B cell (primary cell): ENCODE data around the gene WDR27. TPM values are rescaled to one million over a fixed set of nuclear protein-coding genes. Genes with fewer than 3 reads are reported as not detected.

Source experiments
- ATAC-seq: fragments of 200-7000 bp; cut with Tn5 transposase; one replicate; pipeline ENCODE4 v1.10.0; 2021; ENCODE audit warnings: low read depth, mild to moderate bottlenecking, moderate number of reproducible peaks, moderate library complexity
- CTCF ChIA-PET: fragments of 350-600 bp; sonication (Branson Sonifier 250); formaldehyde crosslinking; loops from one replicate; lab custom pipeline; 2021; ENCODE audit warnings: antibody characterized with exemption, inconsistent platforms; lab: Charles Lee
- POLR2A ChIA-PET: fragments of 350-600 bp; sonication (Branson Sonifier 250); formaldehyde crosslinking; loops from one replicate; lab custom pipeline; 2021; ENCODE audit warnings: antibody characterized with exemption; lab: Charles Lee
- DNase-seq: peaks from one replicate; pipeline ENCODE4 v3.0.0; 2013
- H2AFZ ChIP-seq: 2 replicates; pipeline ENCODE4 v1.6.1; 2012; ENCODE audit warnings: mild to moderate bottlenecking, low read depth, low read length; ENCODE audit not compliant: insufficient read depth, poor library complexity, severe bottlenecking
- H3K27ac ChIP-seq, 2 donors: 1 replicate in 1 of 2; 2 replicates in 1 of 2; pipeline ENCODE4 v1.5.1; 2012 to 2013; ENCODE audit warnings: low read length in 2 of 2, mild to moderate bottlenecking in 2 of 2, moderate library complexity in 1 of 2
- H3K27me3 ChIP-seq, 4 experiments: fragments of 200-600 bp in 1 of 4; sonication (generic) in 1 of 4; replicated peaks in 1 of 4; 1 replicate in 2 of 4; 2 replicates in 2 of 4; pipeline versions ENCODE4 v1.6.1 to v1.7.0; 2013 to 2016; ENCODE audit warnings: low read length in 3 of 4, mild to moderate bottlenecking in 2 of 4, mixed read lengths in 1 of 4, moderate library complexity in 1 of 4; ENCODE audit not compliant: insufficient read depth in 4 of 4, control insufficient read depth in 3 of 4; ENCODE audit errors: control extremely low read depth in 1 of 4
- H3K36me3 ChIP-seq, 2 experiments: replicated peaks in 1 of 2; 1 replicate in 1 of 2; 2 replicates in 1 of 2; pipeline versions ENCODE4 v1.6.1 to v1.7.1; 2013; ENCODE audit warnings: low read length in 1 of 2; ENCODE audit not compliant: insufficient read depth in 2 of 2, control insufficient read depth in 1 of 2; ENCODE audit errors: control extremely low read depth in 1 of 2, extremely low read depth in 1 of 2
- H3K4me1 ChIP-seq, 2 donors: fragments of 200-600 bp in 1 of 2; sonication (generic) in 1 of 2; 1 replicate in 1 of 2; 2 replicates in 1 of 2; pipeline versions ENCODE4 v1.5.1 to v1.6.1; 2013 to 2017; ENCODE audit warnings: low read length in 2 of 2; ENCODE audit not compliant: control insufficient read depth in 2 of 2, insufficient read depth in 2 of 2
- H3K4me2 ChIP-seq: replicated peaks from 2 replicates; pipeline ENCODE3; 2012; ENCODE audit warnings: mild to moderate bottlenecking, low read depth, low read length; ENCODE audit not compliant: poor library complexity, severe bottlenecking
- H3K4me3 ChIP-seq, 5 experiments: fragments of 200-600 bp in 1 of 5; sonication (generic) in 1 of 5; 1 replicate in 3 of 5; 2 replicates in 2 of 5; pipeline versions ENCODE4 v1.5.1 to v1.7.0; 2011 to 2016; ENCODE audit warnings: low read length in 4 of 5, mild to moderate bottlenecking in 4 of 5, low read depth in 2 of 5, control low read depth in 1 of 5, moderate library complexity in 1 of 5; ENCODE audit not compliant: insufficient read depth in 1 of 5; ENCODE audit errors: control extremely low read depth in 1 of 5, extremely low read depth in 1 of 5
- H3K79me2 ChIP-seq: fragments of 200-600 bp; sonication (generic); one replicate; pipeline ENCODE4 v1.6.0; 2016; ENCODE audit warnings: low read length; ENCODE audit not compliant: control insufficient read depth, insufficient read depth
- H3K9ac ChIP-seq: fragments of 200-600 bp; sonication (generic); 2 replicates; pipeline ENCODE4 v1.6.1; 2017; ENCODE audit warnings: mild to moderate bottlenecking, low read length, moderate library complexity
- H3K9me3 ChIP-seq, 3 donors: one replicate each; pipeline versions ENCODE4 v1.6.1 to v1.7.1; 2013; ENCODE audit warnings: low read length in 2 of 3; ENCODE audit not compliant: control insufficient read depth in 2 of 3, insufficient read depth in 1 of 3; ENCODE audit errors: control extremely low read depth in 1 of 3
- H4K20me1 ChIP-seq: 2 replicates; pipeline ENCODE4 v1.6.0; 2012; ENCODE audit warnings: mild to moderate bottlenecking, low read length; ENCODE audit not compliant: insufficient read depth, control insufficient read depth, poor library complexity, severe bottlenecking
- H3K27ac Mint-ChIP-seq: one replicate; pipeline ENCODE4 v1.8.0; 2021; ENCODE audit warnings: mixed read lengths
- H3K27me3 Mint-ChIP-seq: one replicate; pipeline ENCODE4 v1.8.0; 2021; ENCODE audit warnings: mixed read lengths
- H3K4me1 Mint-ChIP-seq: one replicate; pipeline ENCODE4 v1.8.0; 2021; ENCODE audit warnings: mixed read lengths
- H3K4me3 Mint-ChIP-seq: one replicate; pipeline ENCODE4 v1.8.0; 2021; ENCODE audit warnings: mixed read lengths
- H3K9me3 Mint-ChIP-seq: one replicate; pipeline ENCODE4 v1.8.0; 2022; ENCODE audit warnings: mixed read lengths; ENCODE audit not compliant: insufficient read depth
- EZH2 ChIP-seq: IDR thresholded peaks from 2 replicates; pipeline ENCODE4 v1.6.1; 2012; ENCODE audit warnings: borderline replicate concordance, low read depth, mild to moderate bottlenecking, moderate library complexity, low read length; ENCODE audit not compliant: insufficient read depth, poor library complexity, severe bottlenecking
- WGBS: methylation state at CpG from one replicate; pipeline ENCODE4 v1.1.5; 2013; ENCODE audit warnings: missing lambda C conversion rate; ENCODE audit not compliant: insufficient coverage; 5-methylcytosine and 5-hydroxymethylcytosine counted together
- intact Hi-C: fragments of 100-400 bp; cut with micrococcal nuclease; formaldehyde crosslinking; loops from one replicate; pipeline ENCODE4 v1.10.0; 2022
- polyA plus RNA-seq: library from polyadenylated mRNA; depleted of rRNA; stranded (reverse); fragments of >200 nt; gene quantifications from 2 replicates; pipeline ENCODE4 v1.2.3, GENCODE V29; 2012
- total RNA-seq, 2 donors: library from RNA; stranded (reverse); fragments of 120-200 nt in 1 of 2; gene quantifications; 1 replicate in 1 of 2; 2 replicates in 1 of 2; pipeline versions ENCODE4 v1.2.3 to v1.2.4, GENCODE V29; 2013 to 2022
- TF ChIP-seq, protein P1 (sequence below): fragments of 200-600 bp; IDR thresholded peaks from one replicate; pipeline ENCODE4 v1.8.0; 2022; ENCODE audit warnings: antibody characterized with exemption, mild to moderate bottlenecking

WDR27 gene
- total and polyA plus RNA-seq, 2 donors (not counting 1 experiment from before 2014, with no cell fraction given): 64.3 to 86.3 TPM

GRCh38 chr6:169724494-169725124, 22.8 kb upstream of the WDR27 start, which contains the start of gene PHF10:
TSS of gene PHF10 (minus strand) at chr6:169724500. CDS start at chr6:169723931, 569 bp downstream.
- WGBS: under 1% methylated on average over 49 of the region's 89 CpGs
- Histone ChIP-seq H3K9me3 (no peaks in the 10 kb centered on the region), H3K4me2 (peak within 1 kb of the TSS; percentile 87), H3K4me1 (peaks cover 17 to 18% of the 10 kb centered on the region in 2 donors), H3K9ac (peak within 1 kb of the TSS; percentile 72), H2AFZ (peak within 1 kb of the TSS; percentile 86), H3K27ac (peak within 1 kb of the TSS; percentile 77 to 88), H3K27me3 (no peaks in the 10 kb centered on the region), H3K36me3 (no peaks in the 10 kb centered on the region), H4K20me1 (no peaks in the 10 kb centered on the region), H3K79me2 (peaks cover 22% of the 10 kb centered on the region), H3K4me3 (peak within 1 kb of the TSS; percentile 74 to 95 (median 77))
- ChIA-PET CTCF (interaction anchor here (1.6 to 1.7 kb wide), 2 partner anchors 21 to 26 kb away, joined by 4 to 6 read pairs; no protein-coding TSS in a partner anchor), POLR2A (no interaction called here)
- Mint-ChIP-seq H3K27me3 (no peaks in the 10 kb centered on the region), H3K4me3 (peak within 1 kb of the TSS; percentile 90), H3K27ac (peak within 1 kb of the TSS; percentile 93), H3K4me1 (peaks cover 26% of the 10 kb centered on the region), H3K9me3 (no peaks in the 10 kb centered on the region)
- intact Hi-C loops: loop anchor here (1.0 to 10.0 kb wide), 3 partner anchors 135 to 830 kb away; partner anchors contain the start of genes DLL1 and TBP
- DNase-seq (peak; percentile 80), ATAC-seq (peak; percentile 65)
- TF ChIP-seq, protein P1, sequence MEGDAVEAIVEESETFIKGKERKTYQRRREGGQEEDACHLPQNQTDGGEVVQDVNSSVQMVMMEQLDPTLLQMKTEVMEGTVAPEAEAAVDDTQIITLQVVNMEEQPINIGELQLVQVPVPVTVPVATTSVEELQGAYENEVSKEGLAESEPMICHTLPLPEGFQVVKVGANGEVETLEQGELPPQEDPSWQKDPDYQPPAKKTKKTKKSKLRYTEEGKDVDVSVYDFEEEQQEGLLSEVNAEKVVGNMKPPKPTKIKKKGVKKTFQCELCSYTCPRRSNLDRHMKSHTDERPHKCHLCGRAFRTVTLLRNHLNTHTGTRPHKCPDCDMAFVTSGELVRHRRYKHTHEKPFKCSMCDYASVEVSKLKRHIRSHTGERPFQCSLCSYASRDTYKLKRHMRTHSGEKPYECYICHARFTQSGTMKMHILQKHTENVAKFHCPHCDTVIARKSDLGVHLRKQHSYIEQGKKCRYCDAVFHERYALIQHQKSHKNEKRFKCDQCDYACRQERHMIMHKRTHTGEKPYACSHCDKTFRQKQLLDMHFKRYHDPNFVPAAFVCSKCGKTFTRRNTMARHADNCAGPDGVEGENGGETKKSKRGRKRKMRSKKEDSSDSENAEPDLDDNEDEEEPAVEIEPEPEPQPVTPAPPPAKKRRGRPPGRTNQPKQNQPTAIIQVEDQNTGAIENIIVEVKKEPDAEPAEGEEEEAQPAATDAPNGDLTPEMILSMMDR: no peak
- no peak for TF ChIP-seq EZH2
